T-helper 17 cell (primary cell): ENCODE measurements around the gene SHPK. TPM values are rescaled to one million over a fixed set of nuclear protein-coding genes. Genes with fewer than 3 reads are reported as not detected.

Experiments used
- total RNA-seq, 4 donors: library from RNA in 2 of 4; stranded (reverse) in 2 of 4; gene quantifications; one replicate each; pipeline ENCODE4 v1.2.3 and lab custom pipeline; 2022 to 2026

Gene SHPK
- total RNA-seq, 2 donors from 2014 or later, result 5.3 to 6.4 TPM

Other genes with a start within 250 kb of the SHPK start
- 1 to 10 TPM; 1.1 TPM for gene OR3A2, start 249.9 kb downstream of the SHPK start, total RNA-seq
- gene OR1E1, start 237.8 kb downstream of the SHPK start, total RNA-seq, result not detected
- gene OR3A3, start 224.9 kb downstream of the SHPK start, total RNA-seq, result not detected
- gene OR1E2, start 202.4 kb downstream of the SHPK start, total RNA-seq, result not detected
- under 1 TPM in 1 of 2 donors, not detected in 1; 0.22 TPM for gene SPATA22, start 164.4 kb downstream of the SHPK start, total RNA-seq
- gene ASPA, start 160.3 kb downstream of the SHPK start, total RNA-seq, result not detected
- gene TRPV3, start 78.4 kb downstream of the SHPK start, total RNA-seq, result under 1 TPM; 0.27 to 0.55 TPM
- gene TRPV1, start 26.8 kb downstream of the SHPK start, total RNA-seq, result 1 to 10 TPM; 3.2 to 4.0 TPM
- gene CTNS, start 510 bp upstream of the SHPK start, total RNA-seq, result 1 to 10 TPM; 6.9 to 7.4 TPM
- gene TAX1BP3, start 32.3 kb upstream of the SHPK start, total RNA-seq, result 10 to 100 TPM in 1 of 2 donors, 1 to 10 TPM in 1; 9.1 to 32.9 TPM
- gene EMC6, start 32.6 kb upstream of the SHPK start, total RNA-seq, result 10 to 100 TPM; 23.0 to 28.7 TPM
- gene P2RX5, start 59.9 kb upstream of the SHPK start, total RNA-seq, result 10 to 100 TPM; 21.8 to 34.2 TPM
- gene HASPIN, start 87.7 kb upstream of the SHPK start, total RNA-seq, result under 1 TPM; 0.22 to 0.31 TPM
- 10 to 100 TPM; 10.2 to 14.3 TPM for gene ITGAE, start 164.9 kb upstream of the SHPK start, total RNA-seq
- 10 to 100 TPM; 37.0 to 42.9 TPM for gene NCBP3, start 210.0 kb upstream of the SHPK start, total RNA-seq